GM23338 (cell line): Measurements from ENCODE around the gene UNC13D. TPM values are rescaled to one million over a fixed set of nuclear protein-coding genes. Genes with fewer than 3 reads are reported as not detected.

Source experiments
- ATAC-seq: fragments of 200-7000 bp; cut with Tn5 transposase; 3 replicates; pipeline ENCODE4 v1.9.1; 2020
- DNase-seq: peaks from one replicate; pipeline ENCODE4 v3.0.0-alpha.2; 2015; ENCODE audit warnings: low spot score
- H2AFZ ChIP-seq: fragments of 200-600 bp; sonication (generic); 2 replicates; pipeline ENCODE4 v1.8.0; 2016; ENCODE audit warnings: antibody characterized with exemption, mild to moderate bottlenecking, moderate library complexity
- H3F3A ChIP-seq: fragments of 200-600 bp; sonication (generic); replicated peaks from 2 replicates; pipeline ENCODE4 v1.8.0; 2017; ENCODE audit warnings: antibody characterized with exemption, mixed run types, low read depth
- H3K27ac ChIP-seq: fragments of 200-600 bp; sonication (generic); 2 replicates; pipeline ENCODE4 v1.6.1; 2016; ENCODE audit warnings: low read depth
- H3K27me3 ChIP-seq: fragments of 200-600 bp; sonication (generic); 2 replicates; pipeline ENCODE4 v1.8.0; 2016; ENCODE audit warnings: mild to moderate bottlenecking, mixed run types, moderate library complexity; ENCODE audit not compliant: insufficient read depth
- H3K36me3 ChIP-seq: fragments of 200-600 bp; sonication (generic); 2 replicates; pipeline ENCODE4 v1.8.0; 2016; ENCODE audit warnings: mild to moderate bottlenecking; ENCODE audit not compliant: insufficient read depth
- H3K4me1 ChIP-seq: fragments of 200-600 bp; sonication (generic); 2 replicates; pipeline ENCODE4 v1.8.0; 2016; ENCODE audit warnings: mild to moderate bottlenecking, moderate library complexity; ENCODE audit not compliant: insufficient read depth
- H3K4me2 ChIP-seq: fragments of 200-600 bp; sonication (generic); 2 replicates; pipeline ENCODE4 v1.7.1; 2017; ENCODE audit warnings: mixed run types
- H3K4me3 ChIP-seq: fragments of 200-600 bp; sonication (generic); 2 replicates; pipeline ENCODE4 v1.6.1; 2016; ENCODE audit warnings: mixed run types
- H3K79me2 ChIP-seq: fragments of 200-600 bp; sonication (generic); replicated peaks from 2 replicates; pipeline ENCODE4 v1.8.0; 2017; ENCODE audit warnings: mild to moderate bottlenecking; ENCODE audit not compliant: insufficient read depth
- H3K9me2 ChIP-seq: fragments of 200-600 bp; sonication (generic); 2 replicates; pipeline ENCODE4 v1.8.0; 2017; ENCODE audit not compliant: insufficient read depth
- H4K20me1 ChIP-seq: fragments of 200-600 bp; sonication (generic); replicated peaks from 2 replicates; pipeline ENCODE4 v1.8.0; 2017; ENCODE audit warnings: mild to moderate bottlenecking; ENCODE audit not compliant: insufficient read depth
- H3K27ac Mint-ChIP-seq: 2 replicates; pipeline ENCODE4 v1.8.0; 2020; ENCODE audit warnings: inconsistent platforms, mild to moderate bottlenecking, moderate library complexity, mixed read lengths
- H3K27me3 Mint-ChIP-seq: 3 replicates; pipeline ENCODE4 v1.8.0; 2022; ENCODE audit warnings: low read depth, mild to moderate bottlenecking, moderate library complexity, mixed read lengths, inconsistent platforms; ENCODE audit not compliant: insufficient read depth, poor library complexity
- H3K36me3 Mint-ChIP-seq: 3 replicates; pipeline ENCODE4 v1.8.0; 2021; ENCODE audit warnings: low read depth, mild to moderate bottlenecking, inconsistent platforms, moderate library complexity, mixed read lengths
- H3K4me1 Mint-ChIP-seq: 3 replicates; pipeline ENCODE4 v1.8.0; 2020; ENCODE audit warnings: mild to moderate bottlenecking, inconsistent platforms, mixed read lengths
- H3K4me3 Mint-ChIP-seq: 3 replicates; pipeline ENCODE4 v1.8.0; 2021; ENCODE audit warnings: moderate library complexity, mild to moderate bottlenecking, inconsistent platforms, mixed read lengths
- H3K9me3 Mint-ChIP-seq: 3 replicates; pipeline ENCODE4 v1.8.0; 2020; ENCODE audit warnings: moderate library complexity, mild to moderate bottlenecking, inconsistent platforms, mixed read lengths
- CREB1 ChIP-seq: fragments of 250-450 bp; sonication (Bioruptor Pico); IDR thresholded peaks from 2 replicates; pipeline ENCODE4 v1.5.0; 2020; ENCODE audit warnings: low read depth, mild to moderate bottlenecking, moderate library complexity
- CTCF ChIP-seq, 2 experiments: fragments of 200-600 bp in 1 of 2; sonication (generic) in 1 of 2; conservative IDR thresholded peaks; 2 replicates each; pipeline versions ENCODE4 v1.5.1 to v1.6.1; 2016 to 2017; ENCODE audit warnings: antibody characterized with exemption in 2 of 2, low read depth in 2 of 2, mild to moderate bottlenecking in 2 of 2, moderate library complexity in 1 of 2
- ETS1 ChIP-seq: IDR thresholded peaks from 2 replicates; pipeline ENCODE4 v1.6.1; 2016; ENCODE audit warnings: antibody characterized with exemption
- EZH2 ChIP-seq: fragments of 200-600 bp; sonication (generic); IDR thresholded peaks from one replicate; pipeline ENCODE4 v1.8.0; 2017; ENCODE audit warnings: antibody characterized with exemption, mild to moderate bottlenecking, low read depth; ENCODE audit not compliant: unreplicated experiment
- EZH2phosphoT487 ChIP-seq: fragments of 200-600 bp; sonication (generic); IDR thresholded peaks from one replicate; pipeline ENCODE4 v1.8.1; 2018; ENCODE audit warnings: antibody characterized with exemption; ENCODE audit not compliant: unreplicated experiment
- JUNB ChIP-seq: IDR thresholded peaks from one replicate; pipeline ENCODE4 v1.6.1; 2016; ENCODE audit warnings: antibody characterized with exemption; ENCODE audit not compliant: unreplicated experiment
- NANOG ChIP-seq: IDR thresholded peaks from 2 replicates; pipeline ENCODE4 v1.6.1; 2016; ENCODE audit warnings: antibody characterized with exemption, borderline replicate concordance
- POLR2AphosphoS5 ChIP-seq: IDR thresholded peaks from 2 replicates; pipeline ENCODE4 v1.6.1; 2016; ENCODE audit warnings: antibody characterized with exemption, low read depth
- REST ChIP-seq: IDR thresholded peaks from one replicate; pipeline ENCODE4 v1.6.1; 2018; ENCODE audit warnings: antibody characterized with exemption; ENCODE audit not compliant: unreplicated experiment
- STAT1 ChIP-seq: IDR thresholded peaks from one replicate; pipeline ENCODE4 v1.6.1; 2016; ENCODE audit warnings: antibody characterized with exemption; ENCODE audit not compliant: unreplicated experiment
- ZNF114 ChIP-seq: fragments of 250-450 bp; sonication (Bioruptor Pico); IDR thresholded peaks from 2 replicates; pipeline ENCODE4 v1.5.0; 2020; ENCODE audit warnings: mild to moderate bottlenecking, moderate library complexity
- ZNF331 ChIP-seq: fragments of 250-450 bp; sonication (Bioruptor Pico); IDR thresholded peaks from 2 replicates; pipeline ENCODE4 v1.5.0; 2020; ENCODE audit warnings: low read depth, mild to moderate bottlenecking, moderate library complexity
- ZNF462 ChIP-seq: fragments of 250-450 bp; sonication (Bioruptor Pico); IDR thresholded peaks from 2 replicates; pipeline ENCODE4 v1.5.0; 2020; ENCODE audit warnings: mild to moderate bottlenecking, moderate library complexity
- polyA plus RNA-seq: library from polyadenylated mRNA; unstranded; fragments of >200 nt; fragmentation: Nextera tagmentation; extraction: Ambion mirVana; gene quantifications from 2 replicates; pipeline ENCODE4 v1.2.1, GENCODE V29; 2016
- total RNA-seq: library from RNA; depleted of rRNA; stranded (reverse); fragments of >200 nt; shearing (Covaris generic); gene quantifications from 2 replicates; pipeline ENCODE4 v1.2.3, GENCODE V29; 2014

The UNC13D gene
- total and polyA plus RNA-seq, 2 experiments from 2014 or later: 5.9 to 10.8 TPM

- Histone ChIP-seq H3K79me2 (no peaks in the 10 kb centered on the region), H3F3A (0 out of 2 replicates have a peak, but pooled peaks cover 4% of the 10 kb centered on the region), H3K27ac (no peak overlapping the region), H3K9me2 (no peaks in the 10 kb centered on the region), H3K4me3 (no peak overlapping the region), H3K4me2 (no peak overlapping the region), H2AFZ (no peak overlapping the region), H3K27me3 (no peaks in the 10 kb centered on the region), H4K20me1 (no peaks in the 10 kb centered on the region; the same call in 1 of the 2 replicates), H3K36me3 (no peaks in the 10 kb centered on the region; the same call in none of the 2 replicates), H3K4me1 (no peaks in the 10 kb centered on the region)
- peaks cover 55% of the 10 kb centered on the region for H3K36me3 Mint-ChIP-seq
- H3K27me3 Mint-ChIP-seq: peaks cover 4% of the 10 kb centered on the region
- DNase-seq: no peak
- no peak overlapping the region for H3K27ac Mint-ChIP-seq
- H3K4me3 Mint-ChIP-seq: no peak overlapping the region
- no peaks in the 10 kb centered on the region for H3K4me1 Mint-ChIP-seq
- ATAC-seq: no peak
- no peaks in the 10 kb centered on the region for H3K9me3 Mint-ChIP-seq
- no peak for TF ChIP-seq ZNF114
- no peak for TF ChIP-seq ETS1
- no peak for TF ChIP-seq ZNF331 (CRISPR knock-in tag)
- no peak for TF ChIP-seq CREB1
- no peak for TF ChIP-seq JUNB
- no peak for TF ChIP-seq ZNF462 (CRISPR knock-in tag)
- no peak for TF ChIP-seq REST
- TF ChIP-seq POLR2AphosphoS5: no peak
- TF ChIP-seq EZH2: no peak
- no peak for TF ChIP-seq STAT1
- TF ChIP-seq EZH2phosphoT487: no peak
- no peak for TF ChIP-seq NANOG
- no peak for TF ChIP-seq CTCF (conservative IDR thresholded peaks at IDR 0.05; ENCODE audit: low read depth in 2 of 2)
These were observed 25.8 kb downstream of the UNC13D start for GRCh38 chr17:75818326-75818885.
